Measurements from ENCODE around the gene CACNG1. TPM values are rescaled to one million over a fixed set of nuclear protein-coding genes. Genes with fewer than 3 reads are reported as not detected.
"Not testable (repeated sequence)": the region's sequence is repeated elsewhere in the genome, so short reads cannot be mapped to it uniquely, and the experiment has no call there.

Gene CACNG1
- total and polyA plus RNA-seq, 11 donors, result not detected

GRCh38 chr17:67038861-67039365 is 5.4 kb upstream of the CACNG1 start:
- Histone ChIP-seq H3K9me3 (no peaks in the 10 kb centered on the region), H3K27me3 (no peaks in the 10 kb centered on the region), H3K4me1 (no peaks in the 10 kb centered on the region), H3K27ac (no peak overlapping the region), H3K4me3 (no peak overlapping the region), H3K36me3 (no peaks in the 10 kb centered on the region)
- DNase-seq (no peak), ATAC-seq (no peak)
- intact Hi-C loops (cut with DNase I), result no loop called here
- TF ChIP-seq POLR2A (IDR thresholded peaks at IDR 0.05), result no peak
- TF ChIP-seq, protein P1, sequence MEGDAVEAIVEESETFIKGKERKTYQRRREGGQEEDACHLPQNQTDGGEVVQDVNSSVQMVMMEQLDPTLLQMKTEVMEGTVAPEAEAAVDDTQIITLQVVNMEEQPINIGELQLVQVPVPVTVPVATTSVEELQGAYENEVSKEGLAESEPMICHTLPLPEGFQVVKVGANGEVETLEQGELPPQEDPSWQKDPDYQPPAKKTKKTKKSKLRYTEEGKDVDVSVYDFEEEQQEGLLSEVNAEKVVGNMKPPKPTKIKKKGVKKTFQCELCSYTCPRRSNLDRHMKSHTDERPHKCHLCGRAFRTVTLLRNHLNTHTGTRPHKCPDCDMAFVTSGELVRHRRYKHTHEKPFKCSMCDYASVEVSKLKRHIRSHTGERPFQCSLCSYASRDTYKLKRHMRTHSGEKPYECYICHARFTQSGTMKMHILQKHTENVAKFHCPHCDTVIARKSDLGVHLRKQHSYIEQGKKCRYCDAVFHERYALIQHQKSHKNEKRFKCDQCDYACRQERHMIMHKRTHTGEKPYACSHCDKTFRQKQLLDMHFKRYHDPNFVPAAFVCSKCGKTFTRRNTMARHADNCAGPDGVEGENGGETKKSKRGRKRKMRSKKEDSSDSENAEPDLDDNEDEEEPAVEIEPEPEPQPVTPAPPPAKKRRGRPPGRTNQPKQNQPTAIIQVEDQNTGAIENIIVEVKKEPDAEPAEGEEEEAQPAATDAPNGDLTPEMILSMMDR (IDR thresholded peaks at IDR 0.05), result no peak
- 31 to 55% (median 50%) methylated on average over 5 of the region's 5 CpGs for WGBS, 4 donors

GRCh38 chr17:67040652-67041051 is 3.7 kb upstream of the CACNG1 start:
- H3K27ac ChIP-seq, result no peak overlapping the region
- H3K4me3 ChIP-seq, result no peak overlapping the region
- WGBS, 4 donors, result 84 to 91% (median 86%) methylated on average over 6 of the region's 6 CpGs
- H3K36me3 ChIP-seq, result no peaks in the 10 kb centered on the region
- intact Hi-C loops (cut with DNase I), result no loop called here
- no peak for DNase-seq
- peaks cover 0 to 4% (median 0%) of the 10 kb centered on the region in 12 donors for H3K4me1 ChIP-seq
- H3K9me3 ChIP-seq, result no peaks in the 10 kb centered on the region
- TF ChIP-seq, protein P1 (IDR thresholded peaks at IDR 0.05), result no peak
- no peak for TF ChIP-seq POLR2A (IDR thresholded peaks at IDR 0.05)
- no peaks in the 10 kb centered on the region for H3K27me3 ChIP-seq
- no peak for ATAC-seq

DNA sequence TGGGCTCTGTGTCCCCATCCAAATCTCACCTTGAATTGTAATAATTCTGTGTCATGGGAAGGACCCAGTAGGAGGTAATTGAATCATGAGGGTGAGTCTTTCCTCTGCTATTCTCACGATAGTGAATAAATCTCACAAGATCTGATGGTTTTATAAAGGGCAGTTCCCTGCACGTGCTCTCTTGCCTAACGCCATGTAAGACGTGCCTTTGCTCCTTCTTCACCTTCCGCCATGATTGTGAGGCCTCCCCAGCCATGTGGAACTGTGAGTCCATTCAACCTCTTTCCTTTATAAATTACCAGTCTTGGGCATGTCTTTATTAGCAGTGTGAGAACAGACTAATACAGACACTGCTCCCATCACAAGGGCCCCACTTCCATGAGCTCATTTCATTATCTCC is 3.2 kb upstream of the CACNG1 start:
- H3K9me3 ChIP-seq; H3K4me3 ChIP-seq; H3K4me1 ChIP-seq; H3K27me3 ChIP-seq; intact Hi-C loops (cut with DNase I); H3K27ac ChIP-seq; H3K36me3 ChIP-seq; ATAC-seq; DNase-seq: not testable (repeated sequence)
- WGBS, 4 donors, result 89 to 94% (median 92%) methylated on average over 5 of the region's 5 CpGs

DNA sequence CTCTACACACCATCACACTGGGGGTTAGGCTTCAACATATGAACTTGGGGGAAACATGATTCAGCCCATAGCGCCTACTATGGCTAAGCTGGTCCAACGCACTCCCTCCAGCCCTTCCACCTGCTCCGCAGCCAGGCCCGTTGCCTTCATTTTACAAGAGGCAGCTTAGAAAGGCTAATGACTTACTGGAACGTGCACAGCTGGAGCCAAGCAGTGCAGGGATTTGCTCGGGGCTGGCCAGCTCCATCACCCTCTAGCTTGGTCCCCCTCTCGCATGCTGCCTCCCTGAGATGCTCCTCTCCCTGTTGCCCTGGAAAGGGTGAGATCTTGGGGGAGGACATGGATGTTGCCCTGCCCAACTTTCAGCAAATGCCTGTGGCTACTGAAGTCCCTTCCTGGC is 2.8 kb upstream of the CACNG1 start:
- H3K27ac ChIP-seq, result no peak overlapping the region
- 79 to 88% (median 81%) methylated on average over 7 of the region's 7 CpGs for WGBS, 4 donors
- no peaks in the 10 kb centered on the region for H3K9me3 ChIP-seq
- no peak overlapping the region for H3K4me3 ChIP-seq
- ATAC-seq, result no peak
- TF ChIP-seq, protein P1 (IDR thresholded peaks at IDR 0.05), result no peak
- no peak for TF ChIP-seq POLR2A (IDR thresholded peaks at IDR 0.05)
- H3K4me1 ChIP-seq, result peaks cover 0 to 4% (median 0%) of the 10 kb centered on the region in 12 donors
- intact Hi-C loops (cut with DNase I), result no loop called here
- H3K27me3 ChIP-seq, result no peaks in the 10 kb centered on the region
- no peaks in the 10 kb centered on the region for H3K36me3 ChIP-seq
- DNase-seq, result no peak

Data from heart left ventricle (tissue), 16 donors.